Liver (tissue), 3 donors: ENCODE results near the gene GNB1.

Source experiments
- ATF3 ChIP-seq: IDR thresholded peaks from 2 replicates; pipeline ENCODE4 v1.6.1; 2016; ENCODE audit warnings: antibody characterized with exemption
- CTCF ChIP-seq: fragments of 150-350 bp; IDR thresholded peaks from 2 replicates; pipeline ENCODE4 v1.5.1; 2017; ENCODE audit warnings: improper control_type of control experiment, low read depth, low read length; ENCODE audit not compliant: missing input control
- GABPA ChIP-seq, 2 donors: IDR thresholded peaks in 1 of 2; conservative IDR thresholded peaks in 1 of 2; 2 replicates each; pipeline ENCODE4 v1.6.1; 2016; ENCODE audit warnings: antibody characterized with exemption in 2 of 2, mild to moderate bottlenecking in 1 of 2, moderate library complexity in 1 of 2
- MAX ChIP-seq: IDR thresholded peaks from 2 replicates; pipeline ENCODE4 v1.6.1; 2016; ENCODE audit warnings: antibody characterized with exemption
- RAD21 ChIP-seq, 2 donors: IDR thresholded peaks; 2 replicates each; pipeline ENCODE4 v1.6.1; 2016; ENCODE audit warnings: antibody characterized with exemption in 2 of 2, mild to moderate bottlenecking in 2 of 2
- REST ChIP-seq: IDR thresholded peaks from 2 replicates; pipeline ENCODE4 v1.6.1; 2016; ENCODE audit warnings: antibody characterized with exemption, mild to moderate bottlenecking
- RXRA ChIP-seq, 2 donors: IDR thresholded peaks; 2 replicates each; pipeline ENCODE4 v1.6.1; 2017 to 2018; ENCODE audit warnings: antibody characterized with exemption in 2 of 2, mild to moderate bottlenecking in 1 of 2
- SP1 ChIP-seq: IDR thresholded peaks from 2 replicates; pipeline ENCODE4 v1.6.1; 2018; ENCODE audit warnings: antibody characterized with exemption, mild to moderate bottlenecking
- TAF1 ChIP-seq: conservative IDR thresholded peaks from 2 replicates; pipeline ENCODE4 v1.6.1; 2016; ENCODE audit warnings: antibody characterized with exemption, mild to moderate bottlenecking
- YY1 ChIP-seq: IDR thresholded peaks from 2 replicates; pipeline ENCODE4 v1.6.1; 2016; ENCODE audit warnings: antibody characterized with exemption, mild to moderate bottlenecking
- ZBTB33 ChIP-seq: IDR thresholded peaks from 2 replicates; pipeline ENCODE4 v1.6.1; 2016; ENCODE audit warnings: antibody characterized with exemption
- donor health status: healthy.
- donor health status: healthy.

- TF ChIP-seq RXRA (IDR thresholded peaks at IDR 0.05) (peak in 1 of 2 donors; percentile 40), MAX (no peak), CTCF (no peak), REST (peak; percentile 27), SP1 (peak; percentile 52), RAD21 (IDR thresholded peaks at IDR 0.05) (peak in 1 of 2 donors; percentile 31), GABPA (IDR thresholded peaks at IDR 0.05 in 1 of 2, conservative IDR thresholded peaks at IDR 0.05 in 1 of 2) (peak in 1 of 2 donors; percentile 30), ZBTB33 (no peak), ATF3 (no peak), TAF1 (no peak), YY1 (peak; percentile 59)
Observed at GRCh38 chr1:1782399-1783221, 108.3 kb downstream of the GNB1 start.
